Astrocyte of the spinal cord (primary cell): Measurements from ENCODE around the gene BMP6.
A peak's percentile ranks its signal among the peaks of the same experiment; 100 is the strongest.

Source experiments
- DNase-seq: peaks from one replicate; pipeline ENCODE4 v3.0.0; 2011; ENCODE audit warnings: low read depth, low spot score
- H3K4me3 ChIP-seq: 2 replicates; pipeline ENCODE4 v1.5.1; 2011; ENCODE audit warnings: low read depth, mild to moderate bottlenecking, low read length, moderate library complexity
- CTCF ChIP-seq: IDR thresholded peaks from 2 replicates; pipeline ENCODE4 v1.5.1; 2012; ENCODE audit warnings: low read depth, mild to moderate bottlenecking, low read length, inconsistent platforms
- in situ Hi-C: cut with HindIII; loops from 2 replicates; pipeline ENCODE4 v1.10.0; 2017; ENCODE audit warnings: low sequenced_read_pairs

BMP6 gene

GRCh38 chr6:7917729-7918128, 191.8 kb downstream of the BMP6 start:
- TF ChIP-seq CTCF, result no peak
- no peak for DNase-seq
- no peak overlapping the region for H3K4me3 ChIP-seq
- in situ Hi-C loops, result no loop called here

GRCh38 chr6:7918403-7918802, 192.5 kb downstream of the BMP6 start:
- H3K4me3 ChIP-seq, result no peak overlapping the region
- no peak for TF ChIP-seq CTCF
- no peak for DNase-seq
- in situ Hi-C loops, result no loop called here

DNA sequence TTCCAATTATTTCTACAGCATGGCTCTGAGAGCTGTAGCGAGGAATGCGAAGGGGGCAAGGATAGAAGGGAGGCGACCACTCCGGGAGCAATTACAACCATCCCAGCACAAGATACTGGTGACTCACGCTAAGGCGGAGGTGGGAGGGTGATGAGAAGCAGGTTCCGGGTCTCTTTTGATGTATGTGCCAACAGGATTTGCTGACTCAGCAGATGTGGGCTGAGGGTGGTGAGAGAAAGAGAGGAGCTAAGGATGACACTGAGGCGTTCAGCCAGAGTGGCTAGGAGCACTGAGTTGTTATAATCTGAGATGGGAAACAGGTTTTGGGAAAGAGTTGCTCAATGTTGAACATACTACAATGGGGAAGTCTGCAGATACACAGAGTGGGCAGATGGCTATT, 194.0 kb downstream of the BMP6 start:
- in situ Hi-C loops, result no loop called here
- H3K4me3 ChIP-seq, result no peak overlapping the region
- peak; percentile 29 for DNase-seq
- no peak for TF ChIP-seq CTCF

DNA sequence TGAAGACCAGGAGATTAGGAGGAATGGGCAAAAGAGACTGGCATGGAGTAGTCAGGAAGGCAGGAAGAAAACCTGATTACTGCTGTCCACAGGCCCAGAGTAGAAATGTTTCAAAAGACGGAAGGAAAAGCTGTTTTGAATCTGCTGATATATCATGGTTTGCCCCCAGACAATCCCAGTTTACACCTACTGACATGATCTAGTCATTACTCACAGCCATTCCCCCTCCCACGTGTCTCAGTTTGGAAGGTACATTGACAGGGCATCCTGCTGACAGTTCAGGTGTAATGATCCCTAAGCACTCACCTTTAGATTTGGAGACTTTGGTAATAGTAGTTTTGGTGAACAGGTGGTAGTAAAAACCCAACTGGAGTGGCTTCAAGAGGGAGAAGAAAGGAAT, 194.5 kb downstream of the BMP6 start:
- TF ChIP-seq CTCF, result no peak
- in situ Hi-C loops, result no loop called here
- DNase-seq, result no peak
- no peak overlapping the region for H3K4me3 ChIP-seq

- no peak for DNase-seq
- H3K4me3 ChIP-seq, result no peak overlapping the region
- in situ Hi-C loops, result no loop called here
- no peak for TF ChIP-seq CTCF
Observed at GRCh38 chr6:7921046-7921445, 195.1 kb downstream of the BMP6 start.

DNA sequence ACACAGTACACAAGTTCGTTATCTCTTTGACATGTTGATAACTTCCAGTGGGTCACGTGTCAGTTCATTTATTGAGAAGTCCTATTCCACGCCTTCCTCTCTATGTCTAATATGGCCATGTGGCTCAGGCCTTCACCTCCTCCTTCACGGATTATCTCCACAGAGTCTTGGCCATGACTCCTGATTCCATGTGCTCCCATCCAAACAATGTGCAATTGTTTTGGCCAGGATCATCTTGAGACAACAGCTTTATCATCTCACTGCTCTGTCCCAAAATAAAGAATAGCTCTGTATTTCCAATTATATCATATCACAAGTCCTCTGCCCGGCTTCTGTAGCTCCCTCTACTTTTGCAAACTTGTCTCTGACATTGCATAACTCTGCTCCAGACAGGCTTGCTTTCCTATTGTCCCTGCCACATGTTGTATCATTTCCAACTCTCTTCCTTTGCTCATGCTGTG, 195.8 kb downstream of the BMP6 start:
- no peak for DNase-seq
- no peak overlapping the region for H3K4me3 ChIP-seq
- in situ Hi-C loops, result no loop called here
- TF ChIP-seq CTCF, result no peak

DNA sequence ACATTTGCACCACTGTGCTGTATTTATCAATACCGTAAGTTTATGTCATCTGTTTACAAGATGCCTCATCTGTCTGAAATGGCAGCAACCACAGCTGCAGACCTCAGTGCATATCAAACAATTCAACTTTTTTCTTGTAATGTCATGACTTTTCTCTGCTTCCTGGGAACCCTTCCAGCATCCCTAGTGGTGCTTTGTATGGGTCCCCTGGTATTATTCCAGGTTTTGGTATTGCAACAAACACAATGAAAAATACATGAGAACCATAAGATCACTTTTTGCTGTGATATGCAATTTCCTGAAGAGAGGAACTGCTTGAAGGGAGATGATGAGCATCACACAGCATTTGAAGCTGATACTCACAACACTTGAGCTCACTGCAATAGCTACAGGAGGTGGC, 196.7 kb downstream of the BMP6 start:
- H3K4me3 ChIP-seq, result no peak overlapping the region
- in situ Hi-C loops, result no loop called here
- DNase-seq, result peak; percentile 24
- no peak for TF ChIP-seq CTCF
